Osteoblast (primary cell): ENCODE results near the gene CACNA2D1. TPM values are rescaled to one million over a fixed set of nuclear protein-coding genes. Genes with fewer than 3 reads are reported as not detected.

ENCODE experiments used
- DNase-seq: peaks from one replicate; pipeline ENCODE4 v3.0.0; 2011; ENCODE audit warnings: low spot score, mixed read lengths; ENCODE audit not compliant: insufficient read length; ENCODE audit errors: missing footprints
- H2AFZ ChIP-seq: 2 replicates; pipeline ENCODE4 v1.6.0; 2011; ENCODE audit warnings: mild to moderate bottlenecking, low read length
- H3K27ac ChIP-seq: 2 replicates; pipeline ENCODE4 v1.5.1; 2011; ENCODE audit warnings: mild to moderate bottlenecking, low read depth, low read length, moderate library complexity
- H3K27me3 ChIP-seq: 2 replicates; pipeline ENCODE4 v1.6.0; 2012; ENCODE audit warnings: mild to moderate bottlenecking, control low read depth, inconsistent platforms, low read length, moderate library complexity; ENCODE audit not compliant: insufficient read depth
- H3K36me3 ChIP-seq: 2 replicates; pipeline ENCODE4 v1.5.1; 2011; ENCODE audit warnings: mild to moderate bottlenecking, low read length, control low read depth, moderate library complexity; ENCODE audit not compliant: insufficient read depth
- H3K4me1 ChIP-seq: 2 replicates; pipeline ENCODE4 v1.5.1; 2011; ENCODE audit warnings: mild to moderate bottlenecking, low read length, control low read depth, moderate library complexity; ENCODE audit not compliant: insufficient read depth
- H3K4me2 ChIP-seq: 2 replicates; pipeline ENCODE4 v1.6.0; 2011; ENCODE audit warnings: mild to moderate bottlenecking, low read length; ENCODE audit not compliant: insufficient read depth
- H3K4me3 ChIP-seq: fragments of 200-600 bp; sonication (generic); 3 replicates; pipeline ENCODE4 v1.5.1; 2012; ENCODE audit warnings: mild to moderate bottlenecking, low read length, inconsistent platforms; ENCODE audit not compliant: insufficient read depth
- H3K79me2 ChIP-seq: 2 replicates; pipeline ENCODE4 v1.6.0; 2012; ENCODE audit warnings: mild to moderate bottlenecking, low read length, control low read depth, inconsistent platforms; ENCODE audit not compliant: insufficient read depth
- H3K9me3 ChIP-seq: 2 replicates; pipeline ENCODE4 v1.5.1; 2011; ENCODE audit warnings: low read depth, low read length, control low read depth
- H4K20me1 ChIP-seq: 2 replicates; pipeline ENCODE4 v1.6.0; 2012; ENCODE audit warnings: mild to moderate bottlenecking, low read length, control low read depth; ENCODE audit not compliant: insufficient read depth
- total RNA-seq: library from RNA; depleted of rRNA; stranded (reverse); fragments of >200 nt; gene quantifications from 2 replicates; pipeline ENCODE4 v1.2.3, GENCODE V29; 2012
- TF ChIP-seq, protein P1 (sequence below): IDR thresholded peaks from 2 replicates; pipeline ENCODE4 v1.5.1; 2011; ENCODE audit warnings: mild to moderate bottlenecking, low read depth, low read length, moderate library complexity; ENCODE audit errors: extremely low read depth

The CACNA2D1 gene
- total RNA-seq, 1 donor = 145 TPM

DNA sequence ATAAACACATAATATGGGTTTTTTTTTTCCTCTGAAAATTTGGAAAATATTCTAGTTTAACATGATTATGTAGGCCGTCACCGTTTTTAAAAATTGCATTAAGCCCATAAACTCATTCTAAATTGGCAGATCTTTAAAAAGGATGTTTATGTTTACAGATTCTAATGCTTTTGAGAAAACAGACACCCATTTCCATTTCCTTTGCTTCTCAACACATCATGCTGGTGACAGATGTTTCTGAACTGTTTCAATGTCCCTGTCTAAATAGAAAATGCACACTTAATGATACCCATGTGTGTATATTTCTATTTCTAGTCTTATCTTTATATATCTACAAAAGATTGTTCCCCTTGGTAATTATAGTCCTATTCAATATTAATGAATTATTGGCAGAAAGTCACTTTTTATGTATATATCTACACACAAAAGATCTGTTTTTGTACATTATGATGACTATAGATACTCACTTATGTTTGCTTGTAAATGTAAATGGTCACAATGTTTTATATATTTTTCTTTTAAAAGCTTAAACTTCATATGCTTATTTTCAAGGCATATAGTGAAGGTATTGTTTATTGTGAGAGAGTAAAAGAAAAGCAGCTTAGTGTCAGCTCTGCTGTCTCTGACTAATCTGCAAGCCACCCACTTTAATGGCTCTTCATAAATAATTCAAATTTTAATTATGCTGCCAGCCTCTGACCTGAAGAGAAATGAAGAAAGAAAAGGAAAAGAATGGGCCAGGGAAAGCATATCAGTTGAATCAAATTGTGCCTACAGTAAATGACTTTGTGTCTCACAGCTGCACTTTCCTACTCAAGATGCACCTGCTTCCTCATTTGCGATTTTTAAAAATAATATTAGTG lies 179.4 kb downstream of the CACNA2D1 start:
- Histone ChIP-seq H3K9me3 (no peaks in the 10 kb centered on the region), H3K4me3 (no peak overlapping the region), H3K27me3 (no peaks in the 10 kb centered on the region), H4K20me1 (peaks cover 16% of the 10 kb centered on the region), H3K27ac (no peak overlapping the region), H3K36me3 (peaks cover 3% of the 10 kb centered on the region), H2AFZ (no peak overlapping the region), H3K79me2 (no peaks in the 10 kb centered on the region), H3K4me1 (peaks cover 6% of the 10 kb centered on the region), H3K4me2 (no peak overlapping the region)
- DNase-seq = no peak
- TF ChIP-seq, protein P1, sequence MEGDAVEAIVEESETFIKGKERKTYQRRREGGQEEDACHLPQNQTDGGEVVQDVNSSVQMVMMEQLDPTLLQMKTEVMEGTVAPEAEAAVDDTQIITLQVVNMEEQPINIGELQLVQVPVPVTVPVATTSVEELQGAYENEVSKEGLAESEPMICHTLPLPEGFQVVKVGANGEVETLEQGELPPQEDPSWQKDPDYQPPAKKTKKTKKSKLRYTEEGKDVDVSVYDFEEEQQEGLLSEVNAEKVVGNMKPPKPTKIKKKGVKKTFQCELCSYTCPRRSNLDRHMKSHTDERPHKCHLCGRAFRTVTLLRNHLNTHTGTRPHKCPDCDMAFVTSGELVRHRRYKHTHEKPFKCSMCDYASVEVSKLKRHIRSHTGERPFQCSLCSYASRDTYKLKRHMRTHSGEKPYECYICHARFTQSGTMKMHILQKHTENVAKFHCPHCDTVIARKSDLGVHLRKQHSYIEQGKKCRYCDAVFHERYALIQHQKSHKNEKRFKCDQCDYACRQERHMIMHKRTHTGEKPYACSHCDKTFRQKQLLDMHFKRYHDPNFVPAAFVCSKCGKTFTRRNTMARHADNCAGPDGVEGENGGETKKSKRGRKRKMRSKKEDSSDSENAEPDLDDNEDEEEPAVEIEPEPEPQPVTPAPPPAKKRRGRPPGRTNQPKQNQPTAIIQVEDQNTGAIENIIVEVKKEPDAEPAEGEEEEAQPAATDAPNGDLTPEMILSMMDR = no peak

DNA sequence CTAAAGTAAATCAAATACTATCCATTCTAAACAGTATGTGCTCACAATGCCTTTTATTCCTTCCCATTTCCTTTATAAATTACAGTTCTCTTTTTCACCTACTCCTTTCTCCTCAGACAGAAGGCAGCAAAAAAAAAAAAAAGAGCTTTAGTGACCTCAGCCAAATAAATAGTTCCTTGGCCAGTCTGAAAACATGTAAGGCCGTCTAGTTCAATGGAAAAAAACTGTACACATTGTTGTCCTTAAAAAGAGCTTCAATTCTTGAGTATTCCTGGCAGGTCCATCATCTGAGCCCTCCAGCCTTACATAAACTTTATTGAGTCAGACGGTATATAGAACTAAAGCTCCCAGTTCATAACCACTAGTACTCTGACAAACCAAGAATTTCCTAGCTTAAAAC lies 185.4 kb downstream of the CACNA2D1 start:
- TF ChIP-seq, protein P1 = no peak

DNA sequence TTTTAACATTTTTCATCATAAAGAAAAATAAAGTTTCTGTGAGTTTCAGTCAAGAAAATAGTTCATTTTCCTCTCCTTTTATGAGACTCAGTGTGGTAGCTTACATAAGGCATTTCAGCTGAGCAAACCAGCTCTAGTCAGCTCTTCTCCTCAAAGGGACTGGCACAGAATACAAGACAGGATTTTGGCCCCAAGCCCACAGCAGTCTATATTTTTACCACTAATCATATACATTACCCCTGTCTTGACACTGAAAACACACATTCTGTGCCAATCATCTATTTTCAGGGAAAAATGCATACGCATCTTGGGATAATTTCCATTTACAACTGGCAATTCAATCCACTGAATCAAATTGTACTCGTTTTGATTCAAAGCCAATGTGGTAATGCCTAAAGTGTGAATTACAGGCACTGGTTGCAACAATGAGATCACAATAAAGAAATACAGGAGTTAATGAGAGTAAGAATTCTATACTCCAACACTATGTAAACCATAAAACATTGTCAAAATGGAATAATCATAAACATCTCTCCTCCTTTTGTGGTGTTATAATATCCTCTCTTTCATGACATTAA lies 186.4 kb downstream of the CACNA2D1 start:
- H3K9me3 ChIP-seq = no peaks in the 10 kb centered on the region
- H2AFZ ChIP-seq = no peak overlapping the region
- H3K79me2 ChIP-seq = peaks cover 9% of the 10 kb centered on the region
- TF ChIP-seq, protein P1 = no peak
- no peaks in the 10 kb centered on the region for H3K27me3 ChIP-seq
- H4K20me1 ChIP-seq = peaks cover 10% of the 10 kb centered on the region
- peaks cover 3% of the 10 kb centered on the region for H3K36me3 ChIP-seq
- H3K4me1 ChIP-seq = no peaks in the 10 kb centered on the region
- DNase-seq = peak; percentile 51
- H3K27ac ChIP-seq = no peak overlapping the region
- H3K4me3 ChIP-seq = no peak overlapping the region
- H3K4me2 ChIP-seq = no peak overlapping the region

More for the DNA sequence above, 185.4 kb downstream of the CACNA2D1 start:
- no peaks in the 10 kb centered on the region for H3K4me1 ChIP-seq
- peaks cover 3% of the 10 kb centered on the region for H3K36me3 ChIP-seq
- no peak for DNase-seq
- no peak overlapping the region for H2AFZ ChIP-seq
- H3K27me3 ChIP-seq = no peaks in the 10 kb centered on the region
- no peaks in the 10 kb centered on the region for H3K9me3 ChIP-seq
- no peak overlapping the region for H3K4me2 ChIP-seq
- peaks cover 9% of the 10 kb centered on the region for H3K79me2 ChIP-seq
- H3K27ac ChIP-seq = no peak overlapping the region
- no peak overlapping the region for H3K4me3 ChIP-seq
- peaks cover 10% of the 10 kb centered on the region for H4K20me1 ChIP-seq

DNA sequence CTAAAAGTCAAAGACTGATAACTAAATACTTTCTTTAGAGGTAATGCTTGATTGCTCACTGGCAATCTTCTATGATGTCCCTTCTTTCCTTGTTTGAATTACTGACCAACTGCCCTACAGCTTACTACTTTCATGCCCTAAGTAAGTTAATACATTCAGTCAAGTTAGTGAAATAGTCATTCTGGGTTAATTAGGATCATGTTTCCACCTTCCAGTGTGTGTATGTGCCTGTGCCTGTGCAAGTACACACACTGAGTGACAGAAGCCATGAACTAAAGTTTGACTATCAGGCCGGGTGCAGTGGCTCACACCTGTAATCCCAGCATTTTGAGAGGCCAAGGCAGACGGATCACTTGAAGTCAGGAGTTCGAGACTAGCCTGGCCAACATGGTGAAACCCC lies 187.9 kb downstream of the CACNA2D1 start:
- H3K36me3 ChIP-seq = no peaks in the 10 kb centered on the region
- DNase-seq = no peak
- H3K27me3 ChIP-seq = no peaks in the 10 kb centered on the region
- H3K4me3 ChIP-seq = no peak overlapping the region
- H3K79me2 ChIP-seq = peaks cover 9% of the 10 kb centered on the region
- H4K20me1 ChIP-seq = peaks cover 7% of the 10 kb centered on the region
- H3K4me2 ChIP-seq = no peak overlapping the region
- H3K4me1 ChIP-seq = no peaks in the 10 kb centered on the region
- TF ChIP-seq, protein P1 = no peak
- H3K9me3 ChIP-seq = no peaks in the 10 kb centered on the region
- no peak overlapping the region for H3K27ac ChIP-seq
- H2AFZ ChIP-seq = no peak overlapping the region
